Measurements from ENCODE around the gene PRPF6. TPM values are rescaled to one million over a fixed set of nuclear protein-coding genes. Genes with fewer than 3 reads are reported as not detected.
A peak's percentile ranks its signal among the peaks of the same experiment; 100 is the strongest.

The PRPF6 gene
- total and polyA plus RNA-seq, 2 of the 13 experiments (the other 11 are each of a cell fraction or from before 2014, with no cell fraction given), result 63.7 to 101 TPM

DNA sequence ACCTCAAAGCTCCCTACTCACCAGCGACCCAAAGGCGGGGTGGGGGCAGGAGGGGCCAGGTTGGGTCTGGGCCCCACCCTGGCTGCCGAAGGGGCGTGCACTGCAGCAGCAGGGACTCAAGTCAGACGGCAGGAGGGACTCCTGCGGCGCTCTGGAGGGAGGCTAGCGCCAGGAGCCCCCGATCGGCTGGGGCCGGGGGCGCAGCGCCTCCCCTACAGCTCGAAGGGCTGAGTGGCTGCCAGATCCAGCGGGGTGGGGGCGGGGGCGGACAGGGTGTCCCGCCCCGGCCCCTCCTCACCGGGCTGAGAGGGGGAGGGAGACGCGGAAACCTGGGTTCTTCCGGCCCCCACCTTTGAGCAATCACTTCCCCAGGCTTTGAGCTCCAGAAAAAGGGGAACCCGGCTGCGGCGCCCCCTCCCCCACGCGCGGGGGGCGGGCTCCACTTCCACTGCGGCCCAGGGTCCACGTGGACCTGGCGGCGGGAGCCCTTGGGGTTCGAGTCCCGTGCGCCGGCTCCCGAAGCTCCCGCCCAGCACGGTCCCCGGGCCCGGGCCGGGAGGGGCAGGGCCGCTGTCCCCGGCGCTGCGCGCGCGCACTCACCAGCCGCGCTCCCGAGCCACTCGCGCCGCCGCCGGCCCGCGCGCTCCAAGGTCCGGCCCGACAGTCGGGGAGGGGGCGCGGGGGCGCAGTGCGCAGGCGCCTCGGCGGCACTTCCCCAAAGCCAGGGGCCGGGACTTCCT, 98.5 kb downstream of the PRPF6 start, which contains the start of gene RGS19:
Gene RGS19, minus strand, starts transcription at position 246 of the 740 bp plus-strand sequence. CDS start 2,632 bp downstream, outside the sequence.
- H3K9me3 ChIP-seq (ENCODE audit: low read length), result no peaks in the 10 kb centered on the region
- intact Hi-C loops (cut with micrococcal nuclease; ENCODE audit: unreplicated experiment), result loop anchor here (2.0 kb wide), 1 partner anchor 15 kb away; no protein-coding TSS in a partner anchor
- H3K9ac ChIP-seq (ENCODE audit: insufficient read depth, low read depth, low read length), result peak within 1 kb of the TSS; percentile 78
- no peaks in the 10 kb centered on the region for H3K36me3 ChIP-seq (replicated peaks in 1 of 2; ENCODE audit: control insufficient read depth in 1 of 2, insufficient read depth in 2 of 2, low read length in 2 of 2)
- FAIRE-seq (no peak), DNase-seq (ENCODE audit: low spot score) (peak; percentile 70), ATAC-seq (peak; percentile 17)
- peaks cover 9% of the 10 kb centered on the region; the same call in 1 of the 2 replicates for H4K20me1 ChIP-seq (ENCODE audit: insufficient read depth, low read length)
- peaks cover 59% of the 10 kb centered on the region for H3K4me1 ChIP-seq (ENCODE audit: insufficient read depth, low read length)
- H2AFZ ChIP-seq (ENCODE audit: low read length), result no peak within 1 kb of the TSS
- H3K27me3 ChIP-seq (ENCODE audit: control insufficient read depth in 1 of 2, insufficient read depth in 2 of 2, low read length in 2 of 2), result peaks cover 5 to 15% of the 10 kb centered on the region in 2 experiments; a peak in 4 of 5 replicates
- ChIA-PET CTCF (ENCODE audit: low intra/inter-chr PET ratio, low total read pairs) (no interaction called here), POLR2A (interaction anchor here (0.7 to 4.9 kb wide), 9 partner anchors 10 to 1521 kb away, joined by 3 to 25 read pairs (median 4); partner anchors contain the start of genes PCMTD2, TCEA2, TPD52L2 and UCKL1)
- H3K79me2 ChIP-seq (ENCODE audit: insufficient read depth, low read length), result no peaks in the 10 kb centered on the region
- H3K4me3 ChIP-seq (replicated peaks in 1 of 3; ENCODE audit: insufficient read depth in 1 of 3, low read depth in 2 of 3, low read length in 3 of 3), result peak within 1 kb of the TSS; percentile 77 to 89 (median 85)
- in situ Hi-C loops (cut with HindIII; ENCODE audit: extremely low pct_ligation_motif_present, low pct_unique_long_range_greater_than_20kb), result loop anchor here (5.0 kb wide), 1 partner anchor 38 kb away; no protein-coding TSS in a partner anchor
- peak within 1 kb of the TSS; percentile 99 for H3K4me2 ChIP-seq (ENCODE audit: low read depth, low read length)
- peak within 1 kb of the TSS; percentile 35 for H3K27ac ChIP-seq (ENCODE audit: extremely low read length, insufficient read depth, low read length)
- WGBS (ENCODE audit: low lambda C conversion rate), result 0% methylated on average over 23 of the region's 73 CpGs
- BruUV-seq (replicated peaks), result no TSS peak
- TF ChIP-seq ARID2 (CRISPR knock-in tag; IDR thresholded peaks at IDR 0.05; ENCODE audit: borderline replicate concordance) (no peak), ZBTB38 (CRISPR knock-in tag; IDR thresholded peaks at IDR 0.05) (no peak; the same call in 1 of the 2 replicates), MAZ (IDR thresholded peaks at IDR 0.05; ENCODE audit: borderline replicate concordance, low read depth, low read length) (peak; percentile 32), MAZ (CRISPR knock-in tag; IDR thresholded peaks at IDR 0.05; ENCODE audit: low read depth) (peak; percentile 55), HOXA3 (CRISPR knock-in tag; IDR thresholded peaks at IDR 0.05) (peak; percentile 22; the same call in 1 of the 2 replicates), TAF15 (IDR thresholded peaks at IDR 0.05; ENCODE audit: low read depth, low read length, poor library complexity, severe bottlenecking) (no peak), TEAD3 (CRISPR knock-in tag; optimal IDR thresholded peaks at IDR 0.05; ENCODE audit: borderline replicate concordance) (peak; percentile 40), HMG20A (CRISPR knock-in tag; IDR thresholded peaks at IDR 0.05; ENCODE audit: borderline replicate concordance) (no peak), IKZF4 (CRISPR knock-in tag; IDR thresholded peaks at IDR 0.05; ENCODE audit: borderline replicate concordance, low read depth, not compliant biosample characterization) (no peak), TARDBP (CRISPR knock-in tag; IDR thresholded peaks at IDR 0.05) (no peak), SMYD3 (CRISPR knock-in tag; IDR thresholded peaks at IDR 0.05) (no peak), ZMYM2 (CRISPR knock-in tag; IDR thresholded peaks at IDR 0.05) (no peak), SP4 (CRISPR knock-in tag; IDR thresholded peaks at IDR 0.05) (peak; percentile 64), ZNF24 (IDR thresholded peaks at IDR 0.05) (no peak)
- TF ChIP-seq, protein P1, sequence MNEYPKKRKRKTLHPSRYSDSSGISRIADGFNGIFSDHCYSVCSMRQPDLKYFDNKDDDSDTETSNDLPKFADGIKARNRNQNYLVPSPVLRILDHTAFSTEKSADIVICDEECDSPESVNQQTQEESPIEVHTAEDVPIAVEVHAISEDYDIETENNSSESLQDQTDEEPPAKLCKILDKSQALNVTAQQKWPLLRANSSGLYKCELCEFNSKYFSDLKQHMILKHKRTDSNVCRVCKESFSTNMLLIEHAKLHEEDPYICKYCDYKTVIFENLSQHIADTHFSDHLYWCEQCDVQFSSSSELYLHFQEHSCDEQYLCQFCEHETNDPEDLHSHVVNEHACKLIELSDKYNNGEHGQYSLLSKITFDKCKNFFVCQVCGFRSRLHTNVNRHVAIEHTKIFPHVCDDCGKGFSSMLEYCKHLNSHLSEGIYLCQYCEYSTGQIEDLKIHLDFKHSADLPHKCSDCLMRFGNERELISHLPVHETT (CRISPR knock-in tag; conservative IDR thresholded peaks at IDR 0.05), result peak; percentile 43; the same call in 1 of the 2 replicates
- TF ChIP-seq, protein P2, sequence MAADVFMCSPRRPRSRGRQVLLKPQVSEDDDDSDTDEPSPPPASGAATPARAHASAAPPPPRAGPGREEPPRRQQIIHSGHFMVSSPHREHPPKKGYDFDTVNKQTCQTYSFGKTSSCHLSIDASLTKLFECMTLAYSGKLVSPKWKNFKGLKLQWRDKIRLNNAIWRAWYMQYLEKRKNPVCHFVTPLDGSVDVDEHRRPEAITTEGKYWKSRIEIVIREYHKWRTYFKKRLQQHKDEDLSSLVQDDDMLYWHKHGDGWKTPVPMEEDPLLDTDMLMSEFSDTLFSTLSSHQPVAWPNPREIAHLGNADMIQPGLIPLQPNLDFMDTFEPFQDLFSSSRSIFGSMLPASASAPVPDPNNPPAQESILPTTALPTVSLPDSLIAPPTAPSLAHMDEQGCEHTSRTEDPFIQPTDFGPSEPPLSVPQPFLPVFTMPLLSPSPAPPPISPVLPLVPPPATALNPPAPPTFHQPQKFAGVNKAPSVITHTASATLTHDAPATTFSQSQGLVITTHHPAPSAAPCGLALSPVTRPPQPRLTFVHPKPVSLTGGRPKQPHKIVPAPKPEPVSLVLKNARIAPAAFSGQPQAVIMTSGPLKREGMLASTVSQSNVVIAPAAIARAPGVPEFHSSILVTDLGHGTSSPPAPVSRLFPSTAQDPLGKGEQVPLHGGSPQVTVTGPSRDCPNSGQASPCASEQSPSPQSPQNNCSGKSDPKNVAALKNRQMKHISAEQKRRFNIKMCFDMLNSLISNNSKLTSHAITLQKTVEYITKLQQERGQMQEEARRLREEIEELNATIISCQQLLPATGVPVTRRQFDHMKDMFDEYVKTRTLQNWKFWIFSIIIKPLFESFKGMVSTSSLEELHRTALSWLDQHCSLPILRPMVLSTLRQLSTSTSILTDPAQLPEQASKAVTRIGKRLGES (CRISPR knock-in tag; IDR thresholded peaks at IDR 0.05; ENCODE audit: borderline replicate concordance), result no peak
- TF ChIP-seq, protein P3, sequence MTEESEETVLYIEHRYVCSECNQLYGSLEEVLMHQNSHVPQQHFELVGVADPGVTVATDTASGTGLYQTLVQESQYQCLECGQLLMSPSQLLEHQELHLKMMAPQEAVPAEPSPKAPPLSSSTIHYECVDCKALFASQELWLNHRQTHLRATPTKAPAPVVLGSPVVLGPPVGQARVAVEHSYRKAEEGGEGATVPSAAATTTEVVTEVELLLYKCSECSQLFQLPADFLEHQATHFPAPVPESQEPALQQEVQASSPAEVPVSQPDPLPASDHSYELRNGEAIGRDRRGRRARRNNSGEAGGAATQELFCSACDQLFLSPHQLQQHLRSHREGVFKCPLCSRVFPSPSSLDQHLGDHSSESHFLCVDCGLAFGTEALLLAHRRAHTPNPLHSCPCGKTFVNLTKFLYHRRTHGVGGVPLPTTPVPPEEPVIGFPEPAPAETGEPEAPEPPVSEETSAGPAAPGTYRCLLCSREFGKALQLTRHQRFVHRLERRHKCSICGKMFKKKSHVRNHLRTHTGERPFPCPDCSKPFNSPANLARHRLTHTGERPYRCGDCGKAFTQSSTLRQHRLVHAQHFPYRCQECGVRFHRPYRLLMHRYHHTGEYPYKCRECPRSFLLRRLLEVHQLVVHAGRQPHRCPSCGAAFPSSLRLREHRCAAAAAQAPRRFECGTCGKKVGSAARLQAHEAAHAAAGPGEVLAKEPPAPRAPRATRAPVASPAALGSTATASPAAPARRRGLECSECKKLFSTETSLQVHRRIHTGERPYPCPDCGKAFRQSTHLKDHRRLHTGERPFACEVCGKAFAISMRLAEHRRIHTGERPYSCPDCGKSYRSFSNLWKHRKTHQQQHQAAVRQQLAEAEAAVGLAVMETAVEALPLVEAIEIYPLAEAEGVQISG (CRISPR knock-in tag; IDR thresholded peaks at IDR 0.05), result 0 out of 2 replicates have a peak, but pooled peaks have one; percentile 22

Measured in HepG2 (cell line).